ENCODE measurements around the gene CDC42EP1.
"Not testable (repeated sequence)": the region's sequence is repeated elsewhere in the genome, so short reads cannot be mapped to it uniquely, and the experiment has no call there.

Gene CDC42EP1

GRCh38 chr22:37581504-37581903 is 21.2 kb downstream of the CDC42EP1 start:
- DNase-seq (ENCODE audit: low read depth): peak; percentile 36

- DNase-seq (ENCODE audit: low read depth): no peak
Observed at GRCh38 chr22:37582526-37582925, 22.2 kb downstream of the CDC42EP1 start.

GRCh38 chr22:37588546-37589215 is 28.4 kb downstream of the CDC42EP1 start:
- no peak for DNase-seq (ENCODE audit: low read depth)

- no peak for DNase-seq (ENCODE audit: low read depth)
Observed at GRCh38 chr22:37589636-37590035, 29.4 kb downstream of the CDC42EP1 start.

- DNase-seq (ENCODE audit: low read depth): not testable (repeated sequence)
Observed at GRCh38 chr22:37591081-37591480, 30.8 kb downstream of the CDC42EP1 start.

- DNase-seq (ENCODE audit: low read depth): no peak
Observed at GRCh38 chr22:37591823-37592404, 31.6 kb downstream of the CDC42EP1 start.

GRCh38 chr22:37594237-37594636 is 34.0 kb downstream of the CDC42EP1 start:
- DNase-seq (ENCODE audit: low read depth): no peak

- no peak for DNase-seq (ENCODE audit: low read depth)
Observed at GRCh38 chr22:37599153-37599552, 38.9 kb downstream of the CDC42EP1 start.

- DNase-seq (ENCODE audit: low read depth): no peak
Observed at GRCh38 chr22:37601203-37601539, 40.9 kb downstream of the CDC42EP1 start.

GRCh38 chr22:37601540-37602442 is 41.5 kb downstream of the CDC42EP1 start:
- DNase-seq (ENCODE audit: low read depth): peak; percentile 57

GRCh38 chr22:37602546-37603277 is 42.4 kb downstream of the CDC42EP1 start:
- not testable (repeated sequence) for DNase-seq (ENCODE audit: low read depth)

GRCh38 chr22:37604074-37604473 is 43.8 kb downstream of the CDC42EP1 start:
- no peak for DNase-seq (ENCODE audit: low read depth)

- DNase-seq (ENCODE audit: low read depth): no peak
Observed at GRCh38 chr22:37604875-37605274, 44.6 kb downstream of the CDC42EP1 start.

- peak; percentile 31 for DNase-seq (ENCODE audit: low read depth)
Observed at GRCh38 chr22:37607010-37607934, 47.0 kb downstream of the CDC42EP1 start.

- no peak for DNase-seq (ENCODE audit: low read depth)
Observed at GRCh38 chr22:37607935-37608476, 47.7 kb downstream of the CDC42EP1 start.

- peak; percentile 97 for DNase-seq (ENCODE audit: low read depth)
Observed at GRCh38 chr22:37608477-37609239, 48.4 kb downstream of the CDC42EP1 start, which contains the start of gene GGA1. TSS of gene GGA1 (plus strand) at chr22:37608834. CDS start at chr22:37608861, 27 bp downstream.

- DNase-seq (ENCODE audit: low read depth): no peak
Observed at GRCh38 chr22:37609240-37610152, 49.2 kb downstream of the CDC42EP1 start.

- DNase-seq (ENCODE audit: low read depth): not testable (repeated sequence)
Observed at GRCh38 chr22:37610153-37610475, 49.8 kb downstream of the CDC42EP1 start.

Measured in fibroblast of gingiva (primary cell).